HCEC 1CT (cell line): ENCODE results near the gene DNAJB9.
"Not testable (repeated sequence)": the region's sequence is repeated elsewhere in the genome, so short reads cannot be mapped to it uniquely, and the experiment has no call there.

Experiments used
- DNase-seq: peaks from one replicate; pipeline ENCODE4 v3.0.0-alpha.2; 2017

Gene DNAJB9

GRCh38 chr7:108569381-108570145 lies at the start of gene DNAJB9, which contains the start of gene THAP5:
DNAJB9 (plus strand) TSS chr7:108569874; CDS start chr7:108571727, 1,853 bp downstream.
THAP5 (minus strand) TSS chr7:108569706; CDS start chr7:108569569, 137 bp downstream.
- DNase-seq = peak; percentile 99

GRCh38 chr7:108522780-108523179 lies 46.9 kb upstream of the DNAJB9 start:
- DNase-seq = no peak

- peak; percentile 76 for DNase-seq
Observed at GRCh38 chr7:108525327-108525984, 44.2 kb upstream of the DNAJB9 start.

GRCh38 chr7:108525985-108526767 lies 43.5 kb upstream of the DNAJB9 start, which contains the start of gene PNPLA8:
PNPLA8 (minus strand) TSS chr7:108526135; CDS start chr7:108515491, 10,644 bp downstream.
- DNase-seq = peak; percentile 100

- DNase-seq = no peak
Observed at GRCh38 chr7:108526768-108527017, 43.0 kb upstream of the DNAJB9 start.

- DNase-seq = no peak
Observed at GRCh38 chr7:108528183-108528712, 41.4 kb upstream of the DNAJB9 start.

- DNase-seq = no peak
Observed at GRCh38 chr7:108529341-108529740, 40.3 kb upstream of the DNAJB9 start.

GRCh38 chr7:108533712-108534111 lies 36.0 kb upstream of the DNAJB9 start:
- no peak for DNase-seq

GRCh38 chr7:108535257-108535656 lies 34.4 kb upstream of the DNAJB9 start:
- no peak for DNase-seq

- no peak for DNase-seq
Observed at GRCh38 chr7:108535744-108536143, 33.9 kb upstream of the DNAJB9 start.

GRCh38 chr7:108537229-108537628 lies 32.4 kb upstream of the DNAJB9 start:
- no peak for DNase-seq

GRCh38 chr7:108538236-108538635 lies 31.4 kb upstream of the DNAJB9 start:
- DNase-seq = not testable (repeated sequence)

- DNase-seq = not testable (repeated sequence)
Observed at GRCh38 chr7:108538685-108539084, 31.0 kb upstream of the DNAJB9 start.

GRCh38 chr7:108541478-108541877 lies 28.2 kb upstream of the DNAJB9 start:
- DNase-seq = no peak

- DNase-seq = not testable (repeated sequence)
Observed at GRCh38 chr7:108548141-108548896, 21.4 kb upstream of the DNAJB9 start.

GRCh38 chr7:108556665-108557064 lies 13.0 kb upstream of the DNAJB9 start:
- not testable (repeated sequence) for DNase-seq

- DNase-seq = no peak
Observed at GRCh38 chr7:108557191-108557590, 12.5 kb upstream of the DNAJB9 start.

GRCh38 chr7:108557617-108558016 lies 12.1 kb upstream of the DNAJB9 start:
- DNase-seq = no peak

GRCh38 chr7:108559253-108559652 lies 10.4 kb upstream of the DNAJB9 start:
- DNase-seq = no peak

- DNase-seq = peak; percentile 7
Observed at GRCh38 chr7:108561047-108561619, 8.5 kb upstream of the DNAJB9 start.

- DNase-seq = no peak
Observed at GRCh38 chr7:108565987-108566386, 3.7 kb upstream of the DNAJB9 start.

- no peak for DNase-seq
Observed at GRCh38 chr7:108568801-108569380, 783 bp upstream of the DNAJB9 start.
